Erythroblast (primary cell): Measurements from ENCODE around the gene NCK2.

Source experiments
- GATA1 ChIP-seq: IDR thresholded peaks from 2 replicates; pipeline ENCODE4 v1.6.1; 2011; ENCODE audit warnings: low read depth, mild to moderate bottlenecking, control low read depth, low read length, moderate library complexity
- POLR2A ChIP-seq: IDR thresholded peaks from 2 replicates; pipeline ENCODE4 v1.6.1; 2011; ENCODE audit warnings: mild to moderate bottlenecking, low read length

- no peak for TF ChIP-seq POLR2A
- TF ChIP-seq GATA1: no peak
Measured at GRCh38 chr2:105862843-105863242, 118.1 kb downstream of the NCK2 start.
